NCI-H2107 (cell line): ENCODE measurements around the gene LZTS2.
"Not testable (repeated sequence)": the region's sequence is repeated elsewhere in the genome, so short reads cannot be mapped to it uniquely, and the experiment has no call there.

Experiments used
- DNase-seq: peaks from one replicate; lab custom pipeline; 2025; lab: John Stamatoyannopoulos, UW

The LZTS2 gene

GRCh38 chr10:100999742-101000126 is at the start of gene LZTS2:
LZTS2 (plus strand) TSS chr10:100999808; CDS start chr10:101002539, 2,731 bp downstream.
- DNase-seq = no peak

GRCh38 chr10:100960251-100960650 is 39.4 kb upstream of the LZTS2 start:
- DNase-seq = no peak

GRCh38 chr10:100962351-100963080 is 37.1 kb upstream of the LZTS2 start:
- DNase-seq = no peak

GRCh38 chr10:100963826-100964225 is 35.8 kb upstream of the LZTS2 start:
- no peak for DNase-seq

- no peak for DNase-seq
These were observed 33.8 kb upstream of the LZTS2 start for GRCh38 chr10:100965820-100966219.

GRCh38 chr10:100966887-100967286 is 32.7 kb upstream of the LZTS2 start:
- no peak for DNase-seq

- DNase-seq = no peak
These were observed 32.3 kb upstream of the LZTS2 start for GRCh38 chr10:100967332-100967731.

- DNase-seq = no peak
These were observed 31.4 kb upstream of the LZTS2 start for GRCh38 chr10:100968062-100968736.

GRCh38 chr10:100968863-100969186 is 30.8 kb upstream of the LZTS2 start:
- DNase-seq = no peak

- no peak for DNase-seq
These were observed 30.2 kb upstream of the LZTS2 start, which contains the start of gene SEMA4G for GRCh38 chr10:100969187-100970075. SEMA4G (plus strand) TSS chr10:100969504; CDS start chr10:100972913, 3,409 bp downstream.

GRCh38 chr10:100970076-100970913 is 29.3 kb upstream of the LZTS2 start:
- no peak for DNase-seq

- DNase-seq = no peak
These were observed 28.4 kb upstream of the LZTS2 start for GRCh38 chr10:100970914-100971811.

- no peak for DNase-seq
These were observed 27.3 kb upstream of the LZTS2 start for GRCh38 chr10:100972115-100972903.

- no peak for DNase-seq
These were observed 26.6 kb upstream of the LZTS2 start for GRCh38 chr10:100972904-100973535.

GRCh38 chr10:100975397-100975796 is 24.2 kb upstream of the LZTS2 start:
- not testable (repeated sequence) for DNase-seq

- no peak for DNase-seq
These were observed 22.7 kb upstream of the LZTS2 start for GRCh38 chr10:100976906-100977305.

GRCh38 chr10:100977436-100977835 is 22.2 kb upstream of the LZTS2 start:
- no peak for DNase-seq

GRCh38 chr10:100978121-100978900 is 21.3 kb upstream of the LZTS2 start:
- no peak for DNase-seq

GRCh38 chr10:100978901-100979195 is 20.8 kb upstream of the LZTS2 start:
- DNase-seq = no peak
